HG03025 (cell line): Measurements from ENCODE around the gene MAPKAP1.

Experiments used
- ATAC-seq: cut with Tn5 transposase; IDR thresholded peaks from one replicate; pipeline ENCODE4 v1.9.1; 2021; ENCODE audit warnings: mild to moderate bottlenecking, moderate library complexity; ENCODE audit not compliant: unreplicated experiment, low FRiP score

Gene MAPKAP1

GRCh38 chr9:125611121-125611765 is 95.8 kb downstream of the MAPKAP1 start:
- no peak for ATAC-seq

GRCh38 chr9:125609744-125610143 is 97.3 kb downstream of the MAPKAP1 start:
- ATAC-seq: no peak

GRCh38 chr9:125608489-125609224 is 98.4 kb downstream of the MAPKAP1 start:
- no peak for ATAC-seq

GRCh38 chr9:125604196-125604595 is 102.8 kb downstream of the MAPKAP1 start:
- ATAC-seq: no peak

DNA sequence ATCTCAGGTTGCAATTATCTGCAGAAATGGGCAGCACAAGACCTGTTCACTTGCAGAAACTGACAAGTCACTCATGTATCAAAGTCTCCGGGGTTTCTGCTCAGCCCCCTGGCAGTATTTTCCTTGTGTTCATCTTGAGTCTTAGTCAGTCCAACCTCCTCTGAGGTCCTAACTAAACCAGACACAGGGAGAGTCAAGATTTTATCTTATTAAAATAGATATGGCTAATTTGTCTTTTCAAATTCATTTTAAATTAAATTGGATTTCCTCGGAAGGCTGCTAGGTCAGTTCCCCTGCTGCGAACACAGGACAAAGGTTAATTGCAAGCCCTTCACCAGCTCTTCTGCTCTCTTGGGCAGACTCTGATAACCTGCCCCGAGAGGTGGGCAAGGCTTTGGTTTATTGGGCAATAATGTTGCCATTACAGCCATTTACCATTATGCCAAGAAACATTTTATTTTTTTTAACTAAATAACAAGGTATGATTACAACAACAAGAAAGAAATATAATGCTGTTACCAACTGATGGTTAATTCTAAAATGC is 103.5 kb downstream of the MAPKAP1 start:
- ATAC-seq: no peak

DNA sequence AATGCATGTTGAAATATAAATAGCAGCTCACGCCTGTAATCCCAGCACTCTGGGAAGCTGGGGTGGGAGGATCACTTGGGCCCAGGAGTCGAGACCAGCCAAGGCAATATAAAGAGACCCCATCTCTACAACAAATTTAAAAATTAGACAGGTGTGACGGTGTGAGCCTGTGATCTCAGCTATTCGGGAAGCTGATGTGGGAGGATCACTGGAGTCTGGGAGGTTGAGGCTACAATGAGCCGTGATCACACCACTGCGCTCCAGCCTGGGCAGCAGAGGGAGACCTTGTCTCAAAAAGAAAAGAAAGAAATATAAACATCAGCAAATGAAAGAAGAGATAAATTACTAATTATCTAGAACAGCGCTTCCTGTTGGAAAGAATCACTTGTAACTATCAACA is 105.0 kb downstream of the MAPKAP1 start:
- no peak for ATAC-seq

- ATAC-seq: no peak
Observed at GRCh38 chr9:125600194-125600593, 106.8 kb downstream of the MAPKAP1 start.

DNA sequence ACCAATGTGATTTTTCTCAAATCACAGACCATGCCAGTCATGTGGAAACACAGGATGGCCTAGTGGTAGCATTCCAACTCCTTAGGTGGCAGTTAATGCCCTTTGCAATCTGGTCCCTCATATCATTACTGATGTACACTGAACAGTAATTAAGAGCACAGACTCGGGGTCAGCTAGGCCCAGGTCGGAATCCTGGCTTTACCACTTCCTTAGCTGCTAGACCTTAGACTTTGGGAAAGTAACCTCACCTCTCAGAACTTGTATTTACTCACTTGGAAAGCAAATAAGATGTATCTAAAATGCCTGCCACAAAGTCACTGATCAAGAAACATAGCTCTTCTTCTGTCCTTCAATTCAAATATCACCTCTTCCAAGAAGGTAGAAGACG is 112.8 kb downstream of the MAPKAP1 start:
- no peak for ATAC-seq

GRCh38 chr9:125593581-125594222 is 113.3 kb downstream of the MAPKAP1 start:
- ATAC-seq: no peak

GRCh38 chr9:125591888-125592287 is 115.1 kb downstream of the MAPKAP1 start:
- ATAC-seq: no peak

GRCh38 chr9:125591245-125591644 is 115.8 kb downstream of the MAPKAP1 start:
- no peak for ATAC-seq

- ATAC-seq: no peak
Observed at GRCh38 chr9:125589287-125589686, 117.7 kb downstream of the MAPKAP1 start.

- no peak for ATAC-seq
Observed at GRCh38 chr9:125587819-125588460, 119.1 kb downstream of the MAPKAP1 start.

GRCh38 chr9:125586172-125586511 is 120.9 kb downstream of the MAPKAP1 start:
- no peak for ATAC-seq

DNA sequence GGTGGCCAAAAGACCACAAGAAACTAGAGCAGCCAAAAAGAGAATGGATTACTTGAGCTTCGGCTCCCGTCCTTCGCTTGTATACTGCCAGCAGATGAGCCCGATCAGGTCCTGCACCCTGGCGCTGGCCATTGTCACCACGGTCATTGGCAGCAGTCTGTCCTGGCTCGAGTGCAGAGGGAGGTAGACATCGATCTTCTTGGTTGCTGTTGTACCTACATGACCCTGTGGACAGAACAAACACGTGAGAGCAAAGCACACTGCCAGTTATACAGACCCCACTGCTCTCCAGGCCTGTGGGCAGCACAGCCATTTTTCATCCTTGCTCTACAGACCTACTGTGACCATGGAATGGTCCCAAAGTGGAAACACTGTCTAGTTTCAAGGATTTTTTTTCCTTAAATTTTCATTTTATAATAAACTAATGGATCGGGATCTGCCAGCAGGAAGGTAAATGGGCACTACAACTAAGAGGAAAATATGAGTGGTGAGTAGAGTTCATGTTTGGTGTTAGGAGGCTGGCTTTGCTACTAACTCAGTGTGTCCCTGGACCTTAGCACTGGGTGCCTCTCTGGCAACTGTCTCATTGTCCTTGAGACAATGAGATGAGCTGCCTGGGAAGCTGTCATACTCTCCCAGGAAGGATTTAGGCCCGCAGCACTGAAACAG is 121.4 kb downstream of the MAPKAP1 start:
- ATAC-seq: no peak

DNA sequence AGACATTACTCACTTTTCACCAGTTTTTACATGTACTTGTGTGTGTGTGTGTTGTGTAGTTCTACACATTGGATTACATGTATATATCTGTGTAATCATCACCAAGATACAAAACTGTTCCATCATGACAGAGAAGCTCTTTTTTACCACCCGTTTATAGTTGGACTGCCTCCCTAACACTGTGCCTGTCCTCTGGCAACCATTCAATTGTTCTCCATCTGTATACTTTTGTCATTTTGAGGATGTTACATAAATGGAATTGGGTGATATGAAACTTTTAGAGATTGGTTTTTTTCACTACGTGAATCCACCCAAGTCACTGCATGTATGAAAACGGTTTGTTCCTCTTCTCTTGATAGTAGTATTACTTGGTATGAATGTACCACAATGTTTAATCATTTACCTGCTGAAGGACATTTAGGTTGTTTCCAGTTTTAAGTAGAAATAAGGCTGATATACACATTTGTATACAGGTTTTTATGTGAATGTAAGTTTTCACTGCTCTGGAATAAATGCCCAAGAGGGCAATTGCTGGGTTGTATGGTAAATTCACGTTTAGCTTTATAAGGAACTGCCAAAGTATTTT is 126.2 kb downstream of the MAPKAP1 start:
- ATAC-seq: no peak

GRCh38 chr9:125579030-125579932 is 127.7 kb downstream of the MAPKAP1 start:
- ATAC-seq: no peak

GRCh38 chr9:125574126-125574877 is 132.7 kb downstream of the MAPKAP1 start:
- no peak for ATAC-seq
